GM23338 (cell line): ENCODE data around the gene MYO7B.
"Not testable (repeated sequence)": the region's sequence is repeated elsewhere in the genome, so short reads cannot be mapped to it uniquely, and the experiment has no call there.

Source experiments
- CREB1 ChIP-seq: fragments of 250-450 bp; sonication (Bioruptor Pico); IDR thresholded peaks from 2 replicates; pipeline ENCODE4 v1.5.0; 2020; ENCODE audit warnings: low read depth, mild to moderate bottlenecking, moderate library complexity
- CTCF ChIP-seq, 2 experiments: fragments of 200-600 bp in 1 of 2; sonication (generic) in 1 of 2; conservative IDR thresholded peaks; 2 replicates each; pipeline versions ENCODE4 v1.5.1 to v1.6.1; 2016 to 2017; ENCODE audit warnings: antibody characterized with exemption in 2 of 2, low read depth in 2 of 2, mild to moderate bottlenecking in 2 of 2, moderate library complexity in 1 of 2
- ETS1 ChIP-seq: IDR thresholded peaks from 2 replicates; pipeline ENCODE4 v1.6.1; 2016; ENCODE audit warnings: antibody characterized with exemption
- EZH2 ChIP-seq: fragments of 200-600 bp; sonication (generic); IDR thresholded peaks from one replicate; pipeline ENCODE4 v1.8.0; 2017; ENCODE audit warnings: antibody characterized with exemption, mild to moderate bottlenecking, low read depth; ENCODE audit not compliant: unreplicated experiment
- EZH2phosphoT487 ChIP-seq: fragments of 200-600 bp; sonication (generic); IDR thresholded peaks from one replicate; pipeline ENCODE4 v1.8.1; 2018; ENCODE audit warnings: antibody characterized with exemption; ENCODE audit not compliant: unreplicated experiment
- JUNB ChIP-seq: IDR thresholded peaks from one replicate; pipeline ENCODE4 v1.6.1; 2016; ENCODE audit warnings: antibody characterized with exemption; ENCODE audit not compliant: unreplicated experiment
- NANOG ChIP-seq: IDR thresholded peaks from 2 replicates; pipeline ENCODE4 v1.6.1; 2016; ENCODE audit warnings: antibody characterized with exemption, borderline replicate concordance
- POLR2AphosphoS5 ChIP-seq: IDR thresholded peaks from 2 replicates; pipeline ENCODE4 v1.6.1; 2016; ENCODE audit warnings: antibody characterized with exemption, low read depth
- REST ChIP-seq: IDR thresholded peaks from one replicate; pipeline ENCODE4 v1.6.1; 2018; ENCODE audit warnings: antibody characterized with exemption; ENCODE audit not compliant: unreplicated experiment
- ZNF114 ChIP-seq: fragments of 250-450 bp; sonication (Bioruptor Pico); IDR thresholded peaks from 2 replicates; pipeline ENCODE4 v1.5.0; 2020; ENCODE audit warnings: mild to moderate bottlenecking, moderate library complexity
- ZNF331 ChIP-seq: fragments of 250-450 bp; sonication (Bioruptor Pico); IDR thresholded peaks from 2 replicates; pipeline ENCODE4 v1.5.0; 2020; ENCODE audit warnings: low read depth, mild to moderate bottlenecking, moderate library complexity

GRCh38 chr2:127543013-127543501 lies 7.6 kb downstream of the MYO7B start:
- not testable (repeated sequence) for TF ChIP-seq CTCF (conservative IDR thresholded peaks at IDR 0.05; ENCODE audit: low read depth in 2 of 2); ZNF114 (CRISPR knock-in tag); EZH2; CREB1 (CRISPR knock-in tag); POLR2AphosphoS5; REST; EZH2phosphoT487; ZNF331 (CRISPR knock-in tag); NANOG; ETS1; JUNB
